ENCODE results near the gene PAF1.

The PAF1 gene

GRCh38 chr19:39412867-39413271 is 22.0 kb upstream of the PAF1 start:
- no peak for DNase-seq (ENCODE audit: low spot score)
- in situ Hi-C loops (cut with MboI; ENCODE audit: low pct_unique_long_range_greater_than_20kb, low sequenced_read_pairs, unreplicated experiment), result no loop called here
- TF ChIP-seq, protein P1, sequence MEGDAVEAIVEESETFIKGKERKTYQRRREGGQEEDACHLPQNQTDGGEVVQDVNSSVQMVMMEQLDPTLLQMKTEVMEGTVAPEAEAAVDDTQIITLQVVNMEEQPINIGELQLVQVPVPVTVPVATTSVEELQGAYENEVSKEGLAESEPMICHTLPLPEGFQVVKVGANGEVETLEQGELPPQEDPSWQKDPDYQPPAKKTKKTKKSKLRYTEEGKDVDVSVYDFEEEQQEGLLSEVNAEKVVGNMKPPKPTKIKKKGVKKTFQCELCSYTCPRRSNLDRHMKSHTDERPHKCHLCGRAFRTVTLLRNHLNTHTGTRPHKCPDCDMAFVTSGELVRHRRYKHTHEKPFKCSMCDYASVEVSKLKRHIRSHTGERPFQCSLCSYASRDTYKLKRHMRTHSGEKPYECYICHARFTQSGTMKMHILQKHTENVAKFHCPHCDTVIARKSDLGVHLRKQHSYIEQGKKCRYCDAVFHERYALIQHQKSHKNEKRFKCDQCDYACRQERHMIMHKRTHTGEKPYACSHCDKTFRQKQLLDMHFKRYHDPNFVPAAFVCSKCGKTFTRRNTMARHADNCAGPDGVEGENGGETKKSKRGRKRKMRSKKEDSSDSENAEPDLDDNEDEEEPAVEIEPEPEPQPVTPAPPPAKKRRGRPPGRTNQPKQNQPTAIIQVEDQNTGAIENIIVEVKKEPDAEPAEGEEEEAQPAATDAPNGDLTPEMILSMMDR (IDR thresholded peaks at IDR 0.05; ENCODE audit: extremely low read depth, insufficient read depth, missing control alignments), result no peak

DNA sequence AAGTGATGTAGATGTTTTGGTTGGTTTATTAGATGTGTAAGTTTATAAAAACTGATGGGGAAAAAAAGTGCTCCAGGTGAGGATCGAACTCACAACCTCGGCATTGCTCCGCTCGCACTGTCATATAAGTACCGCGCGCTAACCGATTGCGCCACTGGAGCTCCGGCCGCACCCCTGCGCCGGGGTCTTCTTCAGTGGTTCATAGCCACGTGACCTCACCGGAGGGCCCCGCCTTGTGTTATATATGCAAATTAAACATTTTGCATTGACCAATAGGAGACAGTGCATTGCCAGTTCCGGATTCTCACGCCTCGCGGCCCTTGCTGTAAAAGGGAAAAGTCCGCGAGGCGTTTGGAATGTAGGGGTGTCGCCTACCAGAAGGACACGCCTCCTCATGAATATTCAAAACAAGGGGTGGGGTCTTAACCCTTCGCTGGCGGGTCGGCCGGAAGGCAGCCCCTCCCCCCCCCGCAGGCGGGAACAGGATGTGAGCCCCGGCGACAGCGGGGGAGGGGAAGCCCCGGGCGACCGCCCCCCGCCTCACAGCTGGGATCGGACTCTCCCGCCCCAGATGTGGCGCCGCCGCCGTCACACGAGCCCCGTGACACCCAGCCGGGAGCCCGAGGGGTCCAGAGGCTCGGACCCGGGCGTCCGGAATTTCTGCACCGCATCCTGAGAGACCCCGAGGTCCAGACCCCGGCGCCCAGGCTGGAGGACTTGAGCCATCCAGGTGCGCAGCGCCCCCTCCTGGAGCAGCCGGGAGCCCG is 21.4 kb upstream of the PAF1 start, which contains the start of gene PLEKHG2:
Gene PLEKHG2, plus strand, starts transcription at position 570 of the 767 bp plus-strand sequence. CDS start 1,418 bp downstream, outside the sequence.
- in situ Hi-C loops (cut with MboI; ENCODE audit: low pct_unique_long_range_greater_than_20kb, low sequenced_read_pairs, unreplicated experiment), result no loop called here

GRCh38 chr19:39411832-39412099 is 20.9 kb upstream of the PAF1 start:
- peak; percentile 83 for DNase-seq (ENCODE audit: low spot score)
- in situ Hi-C loops (cut with MboI; ENCODE audit: low pct_unique_long_range_greater_than_20kb, low sequenced_read_pairs, unreplicated experiment), result no loop called here
- TF ChIP-seq, protein P1 (IDR thresholded peaks at IDR 0.05; ENCODE audit: extremely low read depth, insufficient read depth, missing control alignments), result peak; percentile 81

More for the DNA sequence above, 21.4 kb upstream of the PAF1 start, which contains the start of gene PLEKHG2:
- TF ChIP-seq, protein P1 (IDR thresholded peaks at IDR 0.05; ENCODE audit: extremely low read depth, insufficient read depth, missing control alignments), result peak; percentile 86
- peak; percentile 99 for DNase-seq (ENCODE audit: low spot score)

DNA sequence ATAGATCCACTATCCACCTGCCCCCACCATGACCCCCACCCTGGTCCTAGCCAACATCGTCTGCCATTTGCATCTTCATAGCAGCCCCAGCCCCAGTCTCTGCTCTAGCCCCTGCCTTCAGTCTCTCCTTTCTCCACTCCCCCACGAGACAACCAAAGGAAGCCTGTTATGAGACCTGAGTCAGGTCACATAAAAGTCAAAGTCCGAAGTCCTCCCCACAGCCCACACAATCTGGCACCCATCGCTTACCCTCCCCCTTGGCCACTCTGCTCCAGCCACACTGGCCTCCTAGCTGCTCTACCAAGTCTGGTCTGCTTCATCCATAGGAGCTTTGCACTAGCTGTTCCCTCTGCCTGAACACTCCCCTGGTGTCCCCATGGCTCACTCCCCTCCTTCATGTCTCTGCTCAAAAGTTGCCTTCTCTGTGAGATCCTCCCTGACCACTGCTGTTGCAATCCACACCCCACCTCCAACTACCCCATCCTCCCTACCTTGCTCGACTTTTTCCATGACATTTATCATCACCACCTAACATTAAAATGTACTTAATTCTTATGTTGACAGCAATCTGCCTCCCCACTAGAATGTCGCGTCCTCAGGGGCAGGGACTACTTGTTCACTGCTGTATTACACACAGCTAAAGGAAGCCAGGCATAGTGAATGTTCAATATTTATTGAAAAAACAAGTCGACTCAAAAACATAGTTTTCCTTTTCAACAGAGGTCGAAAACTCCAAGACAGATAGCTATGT is 20.4 kb upstream of the PAF1 start:
- TF ChIP-seq, protein P1 (IDR thresholded peaks at IDR 0.05; ENCODE audit: extremely low read depth, insufficient read depth, missing control alignments), result no peak
- in situ Hi-C loops (cut with MboI; ENCODE audit: low pct_unique_long_range_greater_than_20kb, low sequenced_read_pairs, unreplicated experiment), result no loop called here
- DNase-seq (ENCODE audit: low spot score), result no peak

GRCh38 chr19:39410831-39411080 is 19.9 kb upstream of the PAF1 start:
- TF ChIP-seq, protein P1 (IDR thresholded peaks at IDR 0.05; ENCODE audit: extremely low read depth, insufficient read depth, missing control alignments), result no peak
- DNase-seq (ENCODE audit: low spot score), result no peak
- in situ Hi-C loops (cut with MboI; ENCODE audit: low pct_unique_long_range_greater_than_20kb, low sequenced_read_pairs, unreplicated experiment), result no loop called here

DNA sequence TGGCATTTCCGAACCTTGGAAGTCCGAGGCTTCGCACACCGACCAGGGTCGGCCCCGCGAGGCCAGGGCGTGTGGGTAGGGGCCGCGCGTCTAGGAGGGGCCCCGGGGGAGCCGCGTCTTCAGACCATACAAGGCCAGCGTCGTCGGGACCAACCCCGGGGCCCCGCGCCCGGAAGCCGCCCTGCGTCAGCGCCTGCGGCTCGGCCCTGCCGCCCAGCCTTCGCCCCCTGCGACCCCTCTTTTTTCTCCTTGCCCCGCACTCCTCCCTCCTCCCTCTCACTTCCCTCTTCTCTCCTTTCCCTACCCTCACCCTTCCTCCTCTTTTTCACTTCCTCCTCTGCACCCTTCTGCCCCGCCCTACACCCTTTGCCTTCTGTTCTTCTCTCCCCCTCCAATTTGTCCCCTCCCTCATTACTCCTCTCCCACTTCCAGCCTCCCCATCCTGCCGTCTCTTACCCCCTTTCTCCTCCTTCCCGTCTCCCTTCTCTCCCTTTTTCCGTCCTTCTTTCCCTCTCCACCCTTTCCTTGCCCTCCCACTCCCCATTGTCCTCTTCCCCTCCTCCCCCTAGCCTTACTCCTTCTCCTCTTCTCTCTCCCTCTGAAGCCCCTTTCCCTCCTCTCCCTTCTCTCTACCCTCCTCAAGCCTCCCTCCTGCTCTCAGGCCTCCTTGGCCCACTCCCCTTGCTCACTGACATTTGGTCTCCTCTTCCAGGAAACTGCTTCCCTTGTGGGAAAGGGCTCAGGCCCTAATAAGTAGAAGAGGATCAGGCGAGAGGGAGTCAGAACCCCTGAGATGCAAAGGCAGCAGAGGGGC is 19.3 kb upstream of the PAF1 start:
- TF ChIP-seq, protein P1 (IDR thresholded peaks at IDR 0.05; ENCODE audit: extremely low read depth, insufficient read depth, missing control alignments), result no peak
- in situ Hi-C loops (cut with MboI; ENCODE audit: low pct_unique_long_range_greater_than_20kb, low sequenced_read_pairs, unreplicated experiment), result no loop called here
- DNase-seq (ENCODE audit: low spot score), result peak; percentile 84

Measured in GM13977 (cell line).